ENCODE results near the gene PXMP2. TPM values are rescaled to one million over a fixed set of nuclear protein-coding genes. Genes with fewer than 3 reads are reported as not detected.

Gene PXMP2
- total RNA-seq, 4 donors from 2014 or later = 8.5 to 87.9 (median 29.4) TPM

DNA sequence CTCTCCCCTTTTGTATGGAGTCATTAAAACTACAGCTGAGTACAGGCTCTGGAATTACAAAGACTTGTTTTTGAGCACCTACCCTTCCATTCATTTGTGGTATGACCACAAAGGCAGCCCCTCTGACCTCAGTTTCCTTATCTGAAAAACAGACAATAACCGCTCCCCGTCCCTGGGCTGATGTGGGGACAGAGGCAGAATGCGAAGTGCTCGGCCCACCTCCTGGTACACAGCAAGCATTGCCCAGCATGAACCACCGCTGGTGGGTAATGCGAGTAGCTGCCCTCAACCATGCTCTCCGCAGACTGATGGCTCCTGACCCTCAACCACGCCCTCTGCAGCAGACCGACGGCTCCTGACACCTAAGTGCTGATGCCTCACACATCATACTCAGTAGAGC lies 46.5 kb upstream of the PXMP2 start:
- TF ChIP-seq, protein P1, sequence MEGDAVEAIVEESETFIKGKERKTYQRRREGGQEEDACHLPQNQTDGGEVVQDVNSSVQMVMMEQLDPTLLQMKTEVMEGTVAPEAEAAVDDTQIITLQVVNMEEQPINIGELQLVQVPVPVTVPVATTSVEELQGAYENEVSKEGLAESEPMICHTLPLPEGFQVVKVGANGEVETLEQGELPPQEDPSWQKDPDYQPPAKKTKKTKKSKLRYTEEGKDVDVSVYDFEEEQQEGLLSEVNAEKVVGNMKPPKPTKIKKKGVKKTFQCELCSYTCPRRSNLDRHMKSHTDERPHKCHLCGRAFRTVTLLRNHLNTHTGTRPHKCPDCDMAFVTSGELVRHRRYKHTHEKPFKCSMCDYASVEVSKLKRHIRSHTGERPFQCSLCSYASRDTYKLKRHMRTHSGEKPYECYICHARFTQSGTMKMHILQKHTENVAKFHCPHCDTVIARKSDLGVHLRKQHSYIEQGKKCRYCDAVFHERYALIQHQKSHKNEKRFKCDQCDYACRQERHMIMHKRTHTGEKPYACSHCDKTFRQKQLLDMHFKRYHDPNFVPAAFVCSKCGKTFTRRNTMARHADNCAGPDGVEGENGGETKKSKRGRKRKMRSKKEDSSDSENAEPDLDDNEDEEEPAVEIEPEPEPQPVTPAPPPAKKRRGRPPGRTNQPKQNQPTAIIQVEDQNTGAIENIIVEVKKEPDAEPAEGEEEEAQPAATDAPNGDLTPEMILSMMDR (IDR thresholded peaks at IDR 0.05) = no peak
- TF ChIP-seq POLR2A (IDR thresholded peaks at IDR 0.05) = no peak
- intact Hi-C loops (cut with DNase I; ENCODE audit: low total_unique reads) = no loop called here
- no peaks in the 10 kb centered on the region for H3K36me3 ChIP-seq
- H3K4me1 ChIP-seq = no peaks in the 10 kb centered on the region
- H3K9me3 ChIP-seq = no peaks in the 10 kb centered on the region
- H3K4me3 ChIP-seq = no peak overlapping the region
- DNase-seq = no peak
- no peaks in the 10 kb centered on the region for H3K27me3 ChIP-seq
- H3K27ac ChIP-seq = no peak overlapping the region

DNA sequence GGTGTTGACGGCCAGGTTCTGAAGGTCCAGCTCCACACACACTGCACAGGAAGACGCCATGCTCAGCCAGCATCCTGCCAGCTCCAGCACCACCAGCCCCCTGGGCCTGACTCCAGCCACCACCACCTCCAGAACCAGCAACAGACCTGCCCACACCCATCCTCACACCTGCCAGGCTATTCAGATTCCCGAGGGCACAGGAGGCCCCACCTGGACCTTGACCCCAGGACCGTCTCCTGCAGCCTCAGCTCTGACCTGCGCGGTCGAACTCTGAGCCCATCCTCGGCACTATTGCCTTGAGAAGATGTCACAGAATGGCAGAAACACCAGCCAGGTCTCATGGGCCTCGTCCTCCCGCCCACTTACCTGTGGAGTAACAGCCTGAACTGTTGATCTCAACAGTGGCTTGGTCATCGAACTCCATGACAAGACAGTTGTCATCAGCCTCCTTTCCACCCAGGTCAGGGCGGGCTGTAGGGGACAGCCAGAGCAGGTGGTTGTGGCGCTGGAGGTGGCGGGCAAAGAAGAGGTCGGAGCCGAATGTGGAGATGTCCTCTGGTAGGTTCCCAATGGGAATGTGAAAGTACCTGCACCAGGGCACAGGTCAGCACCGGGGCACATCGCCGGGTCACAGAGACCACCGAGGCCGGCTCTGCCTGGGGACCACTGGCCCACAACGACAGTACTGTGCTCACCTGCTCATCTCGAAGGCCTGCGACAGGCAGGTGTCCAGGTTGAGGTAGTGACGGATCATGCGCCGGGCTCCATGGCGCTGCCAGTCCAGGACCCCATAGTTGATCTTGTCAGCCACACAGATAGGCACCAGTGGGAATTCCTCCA lies 45.4 kb upstream of the PXMP2 start:
- Histone ChIP-seq H3K4me1 (no peaks in the 10 kb centered on the region), H3K4me3 (no peak overlapping the region), H3K27me3 (no peaks in the 10 kb centered on the region), H3K9me3 (no peaks in the 10 kb centered on the region), H3K27ac (no peak overlapping the region), H3K36me3 (no peaks in the 10 kb centered on the region)
- TF ChIP-seq, protein P1 (IDR thresholded peaks at IDR 0.05) = no peak
- no peak for TF ChIP-seq POLR2A (IDR thresholded peaks at IDR 0.05)
- intact Hi-C loops (cut with DNase I; ENCODE audit: low total_unique reads) = no loop called here
- DNase-seq = no peak

DNA sequence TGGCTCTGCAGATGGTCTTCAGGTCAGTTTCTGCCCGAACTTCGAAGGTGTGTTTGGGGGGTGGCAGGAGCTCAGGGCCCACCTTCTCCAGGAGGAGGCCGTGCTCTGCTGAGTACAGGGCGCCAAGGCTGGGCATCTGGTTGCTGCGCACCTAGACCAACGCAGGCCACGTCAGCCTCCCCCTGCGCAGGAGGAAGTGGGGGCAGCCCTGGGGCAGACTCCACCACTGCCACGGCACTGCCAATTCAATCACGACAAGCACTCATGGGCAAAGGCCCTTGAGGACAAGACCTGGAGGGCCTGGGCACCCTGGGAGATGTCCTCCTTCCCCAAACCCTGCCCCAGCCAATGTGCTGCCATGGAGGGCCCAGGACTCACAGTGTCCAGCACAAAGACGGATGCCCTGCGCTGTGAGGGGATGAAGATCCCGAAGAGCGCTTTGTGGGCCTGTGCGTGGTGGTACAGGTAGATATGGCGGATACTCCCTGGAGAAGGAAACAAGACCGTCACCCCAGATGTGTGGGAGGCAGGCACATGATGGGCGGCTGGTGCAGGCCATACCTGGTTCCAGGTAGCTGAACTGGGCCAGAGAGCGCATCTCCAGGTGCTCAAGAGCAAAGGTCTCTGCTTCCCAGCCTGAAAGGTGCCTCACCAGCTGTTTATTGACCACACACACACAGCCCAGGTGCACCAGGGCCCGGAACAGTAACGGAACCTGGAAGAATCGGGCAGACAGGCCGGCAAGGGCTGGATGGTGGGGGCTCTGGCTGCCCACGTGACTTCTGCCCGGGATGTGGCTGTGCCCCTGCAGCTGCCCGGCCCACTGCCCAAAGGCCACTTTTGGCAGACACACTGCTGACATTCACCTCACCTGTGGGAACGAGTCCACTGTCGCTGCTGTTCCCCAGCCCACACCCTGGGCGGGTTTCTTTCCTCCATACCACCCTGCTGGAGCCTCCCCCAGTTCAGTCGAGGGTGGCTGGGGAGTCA lies 44.2 kb upstream of the PXMP2 start:
- Histone ChIP-seq H3K9me3 (no peaks in the 10 kb centered on the region), H3K36me3 (no peaks in the 10 kb centered on the region), H3K4me3 (no peak overlapping the region), H3K27me3 (no peaks in the 10 kb centered on the region), H3K4me1 (no peaks in the 10 kb centered on the region), H3K27ac (no peak overlapping the region)
- DNase-seq = no peak
- intact Hi-C loops (cut with DNase I; ENCODE audit: low total_unique reads) = no loop called here
- TF ChIP-seq, protein P1 (IDR thresholded peaks at IDR 0.05) = no peak
- no peak for TF ChIP-seq POLR2A (IDR thresholded peaks at IDR 0.05)

DNA sequence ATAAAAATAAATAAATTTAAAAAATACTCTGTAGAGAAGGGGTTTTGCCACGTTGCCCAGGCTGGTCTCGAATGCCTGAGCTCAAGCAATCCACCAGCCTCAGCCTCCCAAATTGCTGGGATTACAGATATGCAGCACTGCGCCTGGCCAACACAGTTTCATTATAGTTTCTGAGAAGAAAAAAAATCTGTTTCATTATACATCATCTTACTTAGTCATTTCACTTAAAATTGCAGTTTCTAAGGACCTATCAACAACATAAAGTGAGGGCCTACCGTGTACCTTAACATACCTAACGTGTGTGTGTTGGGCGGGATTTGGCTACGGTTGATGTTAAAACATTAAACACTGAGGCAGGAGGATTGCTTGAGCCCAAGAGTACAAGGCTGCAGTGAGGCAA lies 40.5 kb upstream of the PXMP2 start:
- no peak for TF ChIP-seq POLR2A (IDR thresholded peaks at IDR 0.05)
- H3K4me3 ChIP-seq = no peak overlapping the region
- intact Hi-C loops (cut with DNase I; ENCODE audit: low total_unique reads) = no loop called here
- no peaks in the 10 kb centered on the region for H3K27me3 ChIP-seq
- no peaks in the 10 kb centered on the region for H3K4me1 ChIP-seq
- no peaks in the 10 kb centered on the region for H3K9me3 ChIP-seq
- no peak overlapping the region for H3K27ac ChIP-seq
- DNase-seq = no peak
- H3K36me3 ChIP-seq = no peaks in the 10 kb centered on the region

DNA sequence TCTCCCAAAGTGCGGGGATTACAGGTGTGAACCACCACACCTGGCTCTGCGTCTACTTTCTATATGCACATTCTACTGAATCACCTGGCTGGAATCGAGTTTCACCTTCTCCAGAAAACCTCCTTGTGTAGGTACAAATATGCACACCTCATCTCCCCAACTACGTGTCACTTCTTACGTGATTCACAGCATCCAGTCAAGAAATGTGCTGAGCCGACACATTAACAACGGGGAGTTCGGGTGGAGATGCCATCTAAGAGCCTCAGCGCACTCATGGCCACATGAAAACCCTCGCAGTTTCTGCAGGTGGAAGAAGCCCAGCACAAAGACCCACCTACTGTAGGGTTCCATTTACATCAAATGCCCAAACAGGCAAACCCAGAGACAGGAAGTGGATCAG lies 39.5 kb upstream of the PXMP2 start:
- H3K4me3 ChIP-seq = no peak overlapping the region
- DNase-seq = no peak
- H3K36me3 ChIP-seq = no peaks in the 10 kb centered on the region
- no peak for TF ChIP-seq POLR2A (IDR thresholded peaks at IDR 0.05)
- TF ChIP-seq, protein P1 (IDR thresholded peaks at IDR 0.05) = no peak
- H3K27me3 ChIP-seq = no peaks in the 10 kb centered on the region
- intact Hi-C loops (cut with DNase I; ENCODE audit: low total_unique reads) = no loop called here
- no peak overlapping the region for H3K27ac ChIP-seq
- H3K4me1 ChIP-seq = no peaks in the 10 kb centered on the region
- H3K9me3 ChIP-seq = no peaks in the 10 kb centered on the region

Measured in uterus (tissue), 4 donors.